K562 (cell line): Measurements from ENCODE around the gene ZNF407. TPM values are rescaled to one million over a fixed set of nuclear protein-coding genes. Genes with fewer than 3 reads are reported as not detected.
A peak's percentile ranks its signal among the peaks of the same experiment; 100 is the strongest.

Source experiments
- ATAC-seq: fragments of 200-7000 bp; cut with Tn5 transposase; 3 replicates; pipeline ENCODE4 v1.9.1; 2020; ENCODE audit warnings: moderate library complexity
- BruUV-seq: library from RNA; stranded (reverse); fragments of 400-500 nt; replicated peaks from 2 replicates; lab custom pipeline; 2021; lab: Mats Ljungman, UMichigan
- CTCF ChIA-PET: fragments of 300-600 bp; formaldehyde crosslinking; extraction: SDS; loops from one replicate; lab custom pipeline; 2021; ENCODE audit warnings: low intra/inter-chr PET ratio; lab: Yijun Ruan, JAX
- POLR2A ChIA-PET: fragments of 300-600, 350-650 bp; sonication (Branson Sonifier 250); formaldehyde crosslinking; extraction: SDS; loops from one replicate; lab custom pipeline; 2021; ENCODE audit warnings: antibody characterized with exemption, inconsistent platforms; lab: Yijun Ruan, JAX
- DNase-seq, 4 experiments: peaks; one replicate each; pipeline versions ENCODE4 v3.0.0 to v3.0.0-alpha.2; 2011 to 2018; ENCODE audit warnings: low spot score in 3 of 4, mixed read lengths in 3 of 4; ENCODE audit errors: extremely low read depth in 1 of 4
- FAIRE-seq: peaks from 2 replicates; lab custom pipeline; 2011; peaks lifted over from hg19 to GRCh38; lab: Jason Lieb, UNC
- H2AFZ ChIP-seq: 2 replicates; pipeline ENCODE4 v1.6.0; 2011; ENCODE audit warnings: low read depth, low read length, control low read depth, inconsistent platforms
- H3K27ac ChIP-seq: fragments of 200-600 bp; 3 replicates; pipeline ENCODE4 v1.8.0; 2011; ENCODE audit warnings: low read depth, mild to moderate bottlenecking, control low read depth, inconsistent platforms, low read length, moderate library complexity, mixed read lengths; ENCODE audit errors: extremely low read depth
- H3K27me3 ChIP-seq, 2 experiments: fragments of 300-600 bp in 1 of 2; 2 replicates in 1 of 2; 3 replicates in 1 of 2; pipeline versions ENCODE4 v1.6.0 to v1.8.0; 2011; ENCODE audit warnings: inconsistent platforms in 2 of 2, low read length in 2 of 2, mild to moderate bottlenecking in 1 of 2, mixed read lengths in 1 of 2, moderate library complexity in 1 of 2; ENCODE audit not compliant: control insufficient read depth in 2 of 2, insufficient read depth in 2 of 2
- H3K36me3 ChIP-seq: fragments of 300-600 bp; 3 replicates; pipeline ENCODE4 v1.8.0; 2011; ENCODE audit warnings: mild to moderate bottlenecking, low read length, inconsistent platforms; ENCODE audit not compliant: control insufficient read depth, insufficient read depth
- H3K4me1 ChIP-seq, 2 experiments: fragments of 200-600 bp in 1 of 2; replicated peaks in 1 of 2; 2 replicates in 1 of 2; 3 replicates in 1 of 2; pipeline versions ENCODE4 v1.5.1 to v1.8.0; 2011; ENCODE audit warnings: inconsistent platforms in 2 of 2, low read length in 2 of 2, mild to moderate bottlenecking in 1 of 2, mixed read lengths in 1 of 2, moderate library complexity in 1 of 2; ENCODE audit not compliant: control insufficient read depth in 2 of 2, insufficient read depth in 2 of 2
- H3K4me2 ChIP-seq: 2 replicates; pipeline ENCODE4 v1.6.1; 2011; ENCODE audit warnings: low read length, control low read depth, inconsistent platforms, mixed read lengths; ENCODE audit not compliant: insufficient read depth
- H3K4me3 ChIP-seq: fragments of 200-600 bp; sonication (generic), shearing (Covaris generic); 2 replicates; pipeline ENCODE4 v1.5.1; 2016; ENCODE audit warnings: control low read depth, inconsistent platforms
- H3K79me2 ChIP-seq: fragments of 200-600 bp; 3 replicates; pipeline ENCODE4 v1.8.0; 2011; ENCODE audit warnings: low read length, inconsistent platforms; ENCODE audit not compliant: control insufficient read depth, insufficient read depth
- H3K9ac ChIP-seq, 2 experiments: 2 replicates each; pipeline versions ENCODE4 v1.6.0 to v1.6.1; 2011; ENCODE audit warnings: low read depth in 2 of 2, low read length in 2 of 2, control low read depth in 1 of 2, inconsistent platforms in 1 of 2, mild to moderate bottlenecking in 1 of 2, mixed read lengths in 1 of 2; ENCODE audit not compliant: insufficient read depth in 1 of 2
- H3K9me1 ChIP-seq: one replicate; pipeline ENCODE4 v1.6.0; 2011; ENCODE audit warnings: inconsistent platforms, mild to moderate bottlenecking, low read length, moderate library complexity; ENCODE audit not compliant: control insufficient read depth, insufficient read depth
- H3K9me3 ChIP-seq: replicated peaks from 2 replicates; pipeline ENCODE4 v1.5.1; 2011; ENCODE audit warnings: low read depth, low read length, inconsistent platforms; ENCODE audit not compliant: control insufficient read depth, insufficient read depth
- H4K20me1 ChIP-seq: replicated peaks from 2 replicates; pipeline ENCODE4 v1.6.1; 2011; ENCODE audit warnings: low read length, inconsistent platforms, mixed read lengths; ENCODE audit not compliant: control insufficient read depth, insufficient read depth
- MEIS2 ChIP-seq: fragments of 450-650 bp; IDR thresholded peaks from 2 replicates; pipeline ENCODE4 v1.6.1; 2014; ENCODE audit warnings: mild to moderate bottlenecking; ENCODE audit not compliant: partially characterized antibody
- PBX2 ChIP-seq, 2 experiments: IDR thresholded peaks in 1 of 2; conservative IDR thresholded peaks in 1 of 2; 2 replicates each; pipeline ENCODE4 v1.6.1; 2016; ENCODE audit warnings: low read depth in 2 of 2, mild to moderate bottlenecking in 1 of 2, missing compliant biosample characterization in 1 of 2, missing genetic modification characterization in 1 of 2, moderate library complexity in 1 of 2
- U2AF2 ChIP-seq: fragments of 200-400 bp; formaldehyde crosslinking; optimal IDR thresholded peaks from 2 replicates; pipeline ENCODE3; 2017; ENCODE audit warnings: low read depth, mild to moderate bottlenecking, low read length
- ZNF175 ChIP-seq: fragments of 200-800 bp; sonication (Bioruptor generic); IDR thresholded peaks from 2 replicates; pipeline ENCODE4 v1.6.1; 2016; ENCODE audit warnings: low read depth, mild to moderate bottlenecking, missing genetic modification characterization, missing compliant biosample characterization
- WGBS: fragments of 100-300 bp; shearing (Covaris generic); methylation state at CpG from one replicate; pipeline ENCODE4 v1.1.6; 2016; ENCODE audit warnings: low coverage, mixed read lengths; ENCODE audit not compliant: insufficient coverage; ENCODE audit errors: missing lambda C conversion rate; 5-methylcytosine and 5-hydroxymethylcytosine counted together
- in situ Hi-C: fragments of 300-500 bp; cut with MboI; formaldehyde crosslinking; loops from 4 replicates; pipeline ENCODE4 v1.15.0; 2018; ENCODE audit warnings: inconsistent platforms, mixed read lengths
- intact Hi-C: fragments of 100-400 bp; cut with micrococcal nuclease; formaldehyde crosslinking; loops from 2 replicates; pipeline ENCODE4 v1.14.2; 2022
- polyA plus RNA-seq, 8 experiments: library from polyadenylated mRNA; depleted of rRNA in 4 of 8; stranded (reverse) in 5 of 8; unstranded in 3 of 8; fragments of >200 nt; fragmentation: Nextera tagmentation in 2 of 8; fragmentation: Illumina TruSeq in 1 of 8; extraction: Ambion mirVana in 2 of 8; extraction: Trizol in 1 of 8; gene quantifications; 2 replicates each; pipeline versions ENCODE4 v1.2.1 to v1.2.3, GENCODE V29; 2011 to 2014; ENCODE audit warnings: inconsistent platforms in 1 of 8, missing spikeins in 1 of 8
- total RNA-seq, 7 experiments: library from RNA; depleted of rRNA in 6 of 7; stranded (reverse); fragments of >200 nt in 6 of 7; fragmentation: Illumina TruSeq in 2 of 7; extraction: Trizol in 2 of 7; gene quantifications; 2 replicates each; pipeline versions ENCODE4 v1.2.1 to v1.2.3, GENCODE V29; 2011 to 2021; ENCODE audit warnings: low replicate concordance in 1 of 7

The ZNF407 gene
- total and polyA plus RNA-seq, 9 of the 15 experiments (the other 6 are each of a cell fraction or from before 2014, with no cell fraction given) = 0.21 to 5.4 (median 2.3) TPM

GRCh38 chr18:74571895-74572680 lies 25.6 kb upstream of the ZNF407 start:
- Histone ChIP-seq H3K9me3 (no peaks in the 10 kb centered on the region), H3K27me3 (peaks cover 6 to 17% of the 10 kb centered on the region in 2 experiments; a peak in 4 of 5 replicates), H3K4me3 (no peak overlapping the region), H3K27ac (no peak overlapping the region), H3K9me1 (no peaks in the 10 kb centered on the region), H3K4me1 (no peaks in the 10 kb centered on the region; a peak in 1 of 5 replicates), H2AFZ (no peak overlapping the region), H3K79me2 (no peaks in the 10 kb centered on the region), H3K9ac (no peak overlapping the region), H4K20me1 (no peaks in the 10 kb centered on the region), H3K36me3 (no peaks in the 10 kb centered on the region), H3K4me2 (no peak overlapping the region)
- DNase-seq (no peak), FAIRE-seq (no peak), ATAC-seq (no peak)
- in situ Hi-C loops = no loop called here
- intact Hi-C loops = no loop called here
- POLR2A ChIA-PET = interaction anchor here (0.6 kb wide), 1 partner anchor 1600 kb away, joined by 3 read pairs; no protein-coding TSS in a partner anchor
- CTCF ChIA-PET = no interaction called here
- WGBS = 0% methylated on average over 11 of the region's 12 CpGs
- no peak for TF ChIP-seq U2AF2
- no peak for TF ChIP-seq ZNF175
- no peak for TF ChIP-seq PBX2 (CRISPR knock-in tag; IDR thresholded peaks at IDR 0.05; ENCODE audit: low read depth)
- TF ChIP-seq PBX2 (tag; conservative IDR thresholded peaks at IDR 0.05; ENCODE audit: low read depth) = peak; percentile 49
- TF ChIP-seq MEIS2 = peak; percentile 12
- no TSS peak for BruUV-seq
